Sigmoid colon (tissue), 3 donors: ENCODE measurements around the gene ARL17B.
"Not testable (repeated sequence)": the region's sequence is repeated elsewhere in the genome, so short reads cannot be mapped to it uniquely, and the experiment has no call there.

ENCODE experiments used
- POLR2A ChIP-seq, 2 donors: fragments of 450-650 bp; IDR thresholded peaks; one replicate each; pipeline ENCODE4 v1.6.1; 2016; ENCODE audit warnings: antibody characterized with exemption in 2 of 2, mild to moderate bottlenecking in 2 of 2, moderate library complexity in 2 of 2
- TF ChIP-seq, protein P1 (sequence below), 4 experiments: fragments of 450-650 bp in 3 of 4; fragments of 200-600 bp in 1 of 4; IDR thresholded peaks; one replicate each; pipeline ENCODE4 v1.5.1; 2016 to 2019; ENCODE audit warnings: antibody characterized with exemption in 4 of 4, mild to moderate bottlenecking in 3 of 4, moderate library complexity in 2 of 4

- TF ChIP-seq, protein P1, sequence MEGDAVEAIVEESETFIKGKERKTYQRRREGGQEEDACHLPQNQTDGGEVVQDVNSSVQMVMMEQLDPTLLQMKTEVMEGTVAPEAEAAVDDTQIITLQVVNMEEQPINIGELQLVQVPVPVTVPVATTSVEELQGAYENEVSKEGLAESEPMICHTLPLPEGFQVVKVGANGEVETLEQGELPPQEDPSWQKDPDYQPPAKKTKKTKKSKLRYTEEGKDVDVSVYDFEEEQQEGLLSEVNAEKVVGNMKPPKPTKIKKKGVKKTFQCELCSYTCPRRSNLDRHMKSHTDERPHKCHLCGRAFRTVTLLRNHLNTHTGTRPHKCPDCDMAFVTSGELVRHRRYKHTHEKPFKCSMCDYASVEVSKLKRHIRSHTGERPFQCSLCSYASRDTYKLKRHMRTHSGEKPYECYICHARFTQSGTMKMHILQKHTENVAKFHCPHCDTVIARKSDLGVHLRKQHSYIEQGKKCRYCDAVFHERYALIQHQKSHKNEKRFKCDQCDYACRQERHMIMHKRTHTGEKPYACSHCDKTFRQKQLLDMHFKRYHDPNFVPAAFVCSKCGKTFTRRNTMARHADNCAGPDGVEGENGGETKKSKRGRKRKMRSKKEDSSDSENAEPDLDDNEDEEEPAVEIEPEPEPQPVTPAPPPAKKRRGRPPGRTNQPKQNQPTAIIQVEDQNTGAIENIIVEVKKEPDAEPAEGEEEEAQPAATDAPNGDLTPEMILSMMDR (IDR thresholded peaks at IDR 0.05): not testable (repeated sequence)
- not testable (repeated sequence) for TF ChIP-seq POLR2A (IDR thresholded peaks at IDR 0.05)
Observed at GRCh38 chr17:46249153-46249552, 112.4 kb downstream of the ARL17B start.
